ENCODE results near the gene SLC7A8. TPM values are rescaled to one million over a fixed set of nuclear protein-coding genes. Genes with fewer than 3 reads are reported as not detected.

SLC7A8 gene
- total and polyA plus RNA-seq, 4 donors, result 2.6 to 9.8 (median 5.4) TPM

DNA sequence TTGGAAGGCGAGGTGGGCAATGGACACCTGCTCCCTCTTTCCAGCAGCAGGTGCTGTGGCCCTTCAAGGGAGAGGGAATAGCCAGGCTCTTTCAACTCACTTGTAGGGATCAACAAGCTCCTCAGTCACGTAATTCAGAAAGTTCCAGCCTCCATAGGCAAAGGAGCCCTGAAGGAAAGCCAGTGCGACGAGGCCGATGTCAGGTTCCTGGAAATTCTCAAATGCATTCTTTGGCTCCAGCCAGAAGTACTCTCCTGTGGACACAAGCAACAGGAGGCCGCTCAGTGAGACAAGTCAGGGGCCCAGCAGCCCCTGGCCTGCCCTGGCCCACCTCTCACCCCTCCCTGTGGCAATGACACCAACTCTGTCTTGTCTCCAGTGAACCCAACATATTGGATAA, 43.1 kb downstream of the SLC7A8 start:
- H3K36me3 ChIP-seq (ENCODE audit: control insufficient read depth in 4 of 4, insufficient read depth in 3 of 4, low read depth in 1 of 4, low read length in 3 of 4), result peaks cover 0 to 2% (median 1%) of the 10 kb centered on the region in 4 donors
- no peaks in the 10 kb centered on the region for H3K27me3 ChIP-seq (ENCODE audit: control insufficient read depth in 4 of 4, insufficient read depth in 4 of 4, low read length in 3 of 4)
- H3K27ac ChIP-seq (ENCODE audit: low read depth in 1 of 2, low read length in 2 of 2), result no peak overlapping the region
- TF ChIP-seq JUND (IDR thresholded peaks at IDR 0.05) (no peak), RXRA (IDR thresholded peaks at IDR 0.05) (no peak), EGR1 (IDR thresholded peaks at IDR 0.05; ENCODE audit: low read depth in 2 of 2) (no peak), FOXA1 (IDR thresholded peaks at IDR 0.05) (no peak), HNF4A (conservative IDR thresholded peaks at IDR 0.05) (no peak), NR2F2 (IDR thresholded peaks at IDR 0.05) (no peak), SP1 (IDR thresholded peaks at IDR 0.05) (no peak)
- TF ChIP-seq, protein P1, sequence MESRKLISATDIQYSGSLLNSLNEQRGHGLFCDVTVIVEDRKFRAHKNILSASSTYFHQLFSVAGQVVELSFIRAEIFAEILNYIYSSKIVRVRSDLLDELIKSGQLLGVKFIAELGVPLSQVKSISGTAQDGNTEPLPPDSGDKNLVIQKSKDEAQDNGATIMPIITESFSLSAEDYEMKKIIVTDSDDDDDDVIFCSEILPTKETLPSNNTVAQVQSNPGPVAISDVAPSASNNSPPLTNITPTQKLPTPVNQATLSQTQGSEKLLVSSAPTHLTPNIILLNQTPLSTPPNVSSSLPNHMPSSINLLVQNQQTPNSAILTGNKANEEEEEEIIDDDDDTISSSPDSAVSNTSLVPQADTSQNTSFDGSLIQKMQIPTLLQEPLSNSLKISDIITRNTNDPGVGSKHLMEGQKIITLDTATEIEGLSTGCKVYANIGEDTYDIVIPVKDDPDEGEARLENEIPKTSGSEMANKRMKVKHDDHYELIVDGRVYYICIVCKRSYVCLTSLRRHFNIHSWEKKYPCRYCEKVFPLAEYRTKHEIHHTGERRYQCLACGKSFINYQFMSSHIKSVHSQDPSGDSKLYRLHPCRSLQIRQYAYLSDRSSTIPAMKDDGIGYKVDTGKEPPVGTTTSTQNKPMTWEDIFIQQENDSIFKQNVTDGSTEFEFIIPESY (IDR thresholded peaks at IDR 0.05), result no peak
- TF ChIP-seq, protein P2, sequence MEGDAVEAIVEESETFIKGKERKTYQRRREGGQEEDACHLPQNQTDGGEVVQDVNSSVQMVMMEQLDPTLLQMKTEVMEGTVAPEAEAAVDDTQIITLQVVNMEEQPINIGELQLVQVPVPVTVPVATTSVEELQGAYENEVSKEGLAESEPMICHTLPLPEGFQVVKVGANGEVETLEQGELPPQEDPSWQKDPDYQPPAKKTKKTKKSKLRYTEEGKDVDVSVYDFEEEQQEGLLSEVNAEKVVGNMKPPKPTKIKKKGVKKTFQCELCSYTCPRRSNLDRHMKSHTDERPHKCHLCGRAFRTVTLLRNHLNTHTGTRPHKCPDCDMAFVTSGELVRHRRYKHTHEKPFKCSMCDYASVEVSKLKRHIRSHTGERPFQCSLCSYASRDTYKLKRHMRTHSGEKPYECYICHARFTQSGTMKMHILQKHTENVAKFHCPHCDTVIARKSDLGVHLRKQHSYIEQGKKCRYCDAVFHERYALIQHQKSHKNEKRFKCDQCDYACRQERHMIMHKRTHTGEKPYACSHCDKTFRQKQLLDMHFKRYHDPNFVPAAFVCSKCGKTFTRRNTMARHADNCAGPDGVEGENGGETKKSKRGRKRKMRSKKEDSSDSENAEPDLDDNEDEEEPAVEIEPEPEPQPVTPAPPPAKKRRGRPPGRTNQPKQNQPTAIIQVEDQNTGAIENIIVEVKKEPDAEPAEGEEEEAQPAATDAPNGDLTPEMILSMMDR (IDR thresholded peaks at IDR 0.05; ENCODE audit: low read depth, low read length, missing input control), result no peak
- TF ChIP-seq, protein P3, sequence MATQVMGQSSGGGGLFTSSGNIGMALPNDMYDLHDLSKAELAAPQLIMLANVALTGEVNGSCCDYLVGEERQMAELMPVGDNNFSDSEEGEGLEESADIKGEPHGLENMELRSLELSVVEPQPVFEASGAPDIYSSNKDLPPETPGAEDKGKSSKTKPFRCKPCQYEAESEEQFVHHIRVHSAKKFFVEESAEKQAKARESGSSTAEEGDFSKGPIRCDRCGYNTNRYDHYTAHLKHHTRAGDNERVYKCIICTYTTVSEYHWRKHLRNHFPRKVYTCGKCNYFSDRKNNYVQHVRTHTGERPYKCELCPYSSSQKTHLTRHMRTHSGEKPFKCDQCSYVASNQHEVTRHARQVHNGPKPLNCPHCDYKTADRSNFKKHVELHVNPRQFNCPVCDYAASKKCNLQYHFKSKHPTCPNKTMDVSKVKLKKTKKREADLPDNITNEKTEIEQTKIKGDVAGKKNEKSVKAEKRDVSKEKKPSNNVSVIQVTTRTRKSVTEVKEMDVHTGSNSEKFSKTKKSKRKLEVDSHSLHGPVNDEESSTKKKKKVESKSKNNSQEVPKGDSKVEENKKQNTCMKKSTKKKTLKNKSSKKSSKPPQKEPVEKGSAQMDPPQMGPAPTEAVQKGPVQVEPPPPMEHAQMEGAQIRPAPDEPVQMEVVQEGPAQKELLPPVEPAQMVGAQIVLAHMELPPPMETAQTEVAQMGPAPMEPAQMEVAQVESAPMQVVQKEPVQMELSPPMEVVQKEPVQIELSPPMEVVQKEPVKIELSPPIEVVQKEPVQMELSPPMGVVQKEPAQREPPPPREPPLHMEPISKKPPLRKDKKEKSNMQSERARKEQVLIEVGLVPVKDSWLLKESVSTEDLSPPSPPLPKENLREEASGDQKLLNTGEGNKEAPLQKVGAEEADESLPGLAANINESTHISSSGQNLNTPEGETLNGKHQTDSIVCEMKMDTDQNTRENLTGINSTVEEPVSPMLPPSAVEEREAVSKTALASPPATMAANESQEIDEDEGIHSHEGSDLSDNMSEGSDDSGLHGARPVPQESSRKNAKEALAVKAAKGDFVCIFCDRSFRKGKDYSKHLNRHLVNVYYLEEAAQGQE (IDR thresholded peaks at IDR 0.05), result no peak
- TF ChIP-seq, protein P4, sequence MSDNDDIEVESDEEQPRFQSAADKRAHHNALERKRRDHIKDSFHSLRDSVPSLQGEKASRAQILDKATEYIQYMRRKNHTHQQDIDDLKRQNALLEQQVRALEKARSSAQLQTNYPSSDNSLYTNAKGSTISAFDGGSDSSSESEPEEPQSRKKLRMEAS (IDR thresholded peaks at IDR 0.05), result no peak
- no peak overlapping the region for H3K4me3 ChIP-seq (ENCODE audit: low read depth in 1 of 3, low read length in 3 of 3)
- WGBS, result 87% methylated on average over 6 of the region's 6 CpGs
- no peak for DNase-seq (ENCODE audit: low spot score)
- no peak overlapping the region for H3K9ac ChIP-seq (ENCODE audit: low read depth in 1 of 2, low read length in 2 of 2)
- H3K9me3 ChIP-seq (ENCODE audit: control insufficient read depth in 4 of 4, low read length in 3 of 4), result no peaks in the 10 kb centered on the region
- H3K4me1 ChIP-seq (ENCODE audit: control insufficient read depth in 4 of 4, insufficient read depth in 4 of 4, low read length in 3 of 4), result no peaks in the 10 kb centered on the region

DNA sequence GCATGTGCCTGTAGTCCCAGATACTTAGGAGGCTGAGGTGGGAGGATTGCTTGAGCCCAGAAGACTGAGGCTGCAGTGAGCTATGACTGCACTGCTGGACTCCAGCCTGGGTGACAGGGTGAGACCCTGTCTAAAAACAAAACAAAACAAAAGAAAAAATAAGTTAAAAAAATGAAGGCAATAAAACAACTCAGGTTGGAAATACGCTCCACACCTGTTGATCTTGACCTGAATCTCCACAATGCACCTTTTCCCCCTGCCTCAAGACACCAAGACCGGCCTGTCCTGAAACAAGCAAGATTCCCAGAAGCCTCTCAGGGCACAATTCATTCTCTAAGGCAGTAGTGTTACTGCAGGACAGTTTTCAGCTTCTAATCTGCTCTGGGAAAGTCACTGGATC, 43.6 kb downstream of the SLC7A8 start:
- peaks cover 0 to 2% (median 1%) of the 10 kb centered on the region in 4 donors for H3K36me3 ChIP-seq (ENCODE audit: control insufficient read depth in 4 of 4, insufficient read depth in 3 of 4, low read depth in 1 of 4, low read length in 3 of 4)
- H3K9me3 ChIP-seq (ENCODE audit: control insufficient read depth in 4 of 4, low read length in 3 of 4), result no peaks in the 10 kb centered on the region
- no peak for DNase-seq (ENCODE audit: low spot score)
- no peak overlapping the region for H3K4me3 ChIP-seq (ENCODE audit: low read depth in 1 of 3, low read length in 3 of 3)
- TF ChIP-seq, protein P1 (IDR thresholded peaks at IDR 0.05), result no peak
- no peak for TF ChIP-seq FOXA1 (IDR thresholded peaks at IDR 0.05)
- no peaks in the 10 kb centered on the region for H3K27me3 ChIP-seq (ENCODE audit: control insufficient read depth in 4 of 4, insufficient read depth in 4 of 4, low read length in 3 of 4)
- no peaks in the 10 kb centered on the region for H3K4me1 ChIP-seq (ENCODE audit: control insufficient read depth in 4 of 4, insufficient read depth in 4 of 4, low read length in 3 of 4)
- H3K27ac ChIP-seq (ENCODE audit: low read depth in 1 of 2, low read length in 2 of 2), result no peak overlapping the region
- H3K9ac ChIP-seq (ENCODE audit: low read depth in 1 of 2, low read length in 2 of 2), result no peak overlapping the region
- 91% methylated on average over 2 of the region's 2 CpGs for WGBS

Measured in liver (tissue), 9 donors.